Neural cell (in vitro differentiated cells): ENCODE measurements around the gene GRID1. TPM values are rescaled to one million over a fixed set of nuclear protein-coding genes. Genes with fewer than 3 reads are reported as not detected.

Source experiments
- H2AFZ ChIP-seq: fragments of 200-600, 300-800 bp; sonication (generic), shearing (Covaris generic); 2 replicates; pipeline ENCODE4 v1.6.0; 2014; ENCODE audit warnings: low read depth, mild to moderate bottlenecking, antibody characterized with exemption, low read length, moderate library complexity
- H3F3A ChIP-seq: fragments of 200-600 bp; shearing (Covaris generic); 2 replicates; pipeline ENCODE4 v1.6.1; 2016; ENCODE audit warnings: mild to moderate bottlenecking, moderate library complexity, mixed read lengths, antibody characterized with exemption, low read length; ENCODE audit not compliant: insufficient read depth, poor library complexity, severe bottlenecking
- H3K27ac ChIP-seq: fragments of 200-600, 300-800 bp; sonication (generic), shearing (Covaris generic); 2 replicates; pipeline ENCODE4 v1.5.1; 2014; ENCODE audit warnings: mild to moderate bottlenecking, low read length, moderate library complexity
- H3K27me3 ChIP-seq: fragments of 300-800, 200-600 bp; sonication (generic), shearing (Covaris generic); 2 replicates; pipeline ENCODE4 v1.6.0; 2014; ENCODE audit warnings: mild to moderate bottlenecking, low read depth, low read length, moderate library complexity; ENCODE audit not compliant: insufficient read depth
- H3K36me3 ChIP-seq: fragments of 300-800, 200-600 bp; sonication (generic), shearing (Covaris generic); 2 replicates; pipeline ENCODE4 v1.5.1; 2014; ENCODE audit warnings: mild to moderate bottlenecking, antibody characterized with exemption, low read length, moderate library complexity; ENCODE audit not compliant: insufficient read depth
- H3K4me2 ChIP-seq: fragments of 300-800, 200-600 bp; sonication (generic), shearing (Covaris generic); 2 replicates; pipeline ENCODE4 v1.6.0; 2014; ENCODE audit warnings: mild to moderate bottlenecking, low read length
- H3K4me3 ChIP-seq: fragments of 300-800, 200-600 bp; sonication (generic), shearing (Covaris generic); 2 replicates; pipeline ENCODE4 v1.5.1; 2014; ENCODE audit warnings: mild to moderate bottlenecking, low read length, moderate library complexity
- H3K79me2 ChIP-seq: fragments of 200-600 bp; shearing (Covaris generic); replicated peaks from 2 replicates; pipeline ENCODE4 v1.6.0; 2014; ENCODE audit warnings: mild to moderate bottlenecking, low read length, moderate library complexity; ENCODE audit not compliant: insufficient read depth
- H3K9ac ChIP-seq: fragments of 300-800, 200-600 bp; sonication (generic), shearing (Covaris generic); 2 replicates; pipeline ENCODE4 v1.6.1; 2016; ENCODE audit warnings: mild to moderate bottlenecking, low read length, mixed read lengths
- H3K9me2 ChIP-seq: fragments of 200-600 bp; shearing (Covaris generic); 2 replicates; pipeline ENCODE4 v1.6.1; 2016; ENCODE audit warnings: mild to moderate bottlenecking, low read length, mixed read lengths; ENCODE audit not compliant: insufficient read depth
- H3K9me3 ChIP-seq: fragments of 200-600, 300-800 bp; sonication (generic), shearing (Covaris generic); 2 replicates; pipeline ENCODE4 v1.6.1; 2016; ENCODE audit warnings: mild to moderate bottlenecking, mixed run types, low read length, moderate library complexity, mixed read lengths
- H4K20me1 ChIP-seq: fragments of 200-600 bp; shearing (Covaris generic); 2 replicates; pipeline ENCODE4 v1.6.1; 2016; ENCODE audit warnings: mild to moderate bottlenecking, mixed run types; ENCODE audit not compliant: insufficient read depth
- CTCF ChIP-seq: fragments of 450-650 bp; IDR thresholded peaks from 2 replicates; pipeline ENCODE4 v1.5.1; 2014; ENCODE audit warnings: antibody characterized with exemption, mild to moderate bottlenecking, moderate library complexity; ENCODE audit not compliant: poor library complexity, severe bottlenecking
- EP300 ChIP-seq: fragments of 450-650 bp; conservative IDR thresholded peaks from 2 replicates; pipeline ENCODE4 v1.6.1; 2014; ENCODE audit warnings: antibody characterized with exemption, mild to moderate bottlenecking, moderate library complexity; ENCODE audit not compliant: poor library complexity, severe bottlenecking
- EZH2 ChIP-seq: fragments of 200-600, 300-800 bp; shearing (Covaris generic), sonication (generic); IDR thresholded peaks from 2 replicates; pipeline ENCODE4 v1.6.1; 2014; ENCODE audit warnings: antibody characterized with exemption, low read length, borderline replicate concordance, mild to moderate bottlenecking; ENCODE audit not compliant: insufficient read depth, poor library complexity, severe bottlenecking
- MXI1 ChIP-seq: fragments of 450-650 bp; conservative IDR thresholded peaks from 2 replicates; pipeline ENCODE4 v1.6.1; 2014; ENCODE audit warnings: antibody characterized with exemption, mild to moderate bottlenecking; ENCODE audit not compliant: poor library complexity, severe bottlenecking
- POLR2AphosphoS5 ChIP-seq: IDR thresholded peaks from 2 replicates; pipeline ENCODE4 v1.6.1; 2012
- RAD21 ChIP-seq: fragments of 450-650 bp; conservative IDR thresholded peaks from 2 replicates; pipeline ENCODE4 v1.6.1; 2014; ENCODE audit warnings: antibody characterized with exemption, mild to moderate bottlenecking, moderate library complexity
- REST ChIP-seq: IDR thresholded peaks from 2 replicates; pipeline ENCODE4 v1.6.1; 2012; ENCODE audit warnings: borderline replicate concordance
- SMC3 ChIP-seq: fragments of 450-650 bp; conservative IDR thresholded peaks from 2 replicates; pipeline ENCODE4 v1.6.1; 2014; ENCODE audit warnings: antibody characterized with exemption, mild to moderate bottlenecking, moderate library complexity; ENCODE audit not compliant: poor library complexity
- TAF1 ChIP-seq: IDR thresholded peaks from 2 replicates; pipeline ENCODE4 v1.6.1; 2012; ENCODE audit warnings: low read depth
- polyA plus RNA-seq: library from polyadenylated mRNA; depleted of rRNA; stranded (reverse); fragments of >200 nt; gene quantifications from 2 replicates; pipeline ENCODE4 v1.2.3, GENCODE V29; 2014

The GRID1 gene
- polyA plus RNA-seq, 1 donor from 2014 or later = 7.3 TPM

DNA sequence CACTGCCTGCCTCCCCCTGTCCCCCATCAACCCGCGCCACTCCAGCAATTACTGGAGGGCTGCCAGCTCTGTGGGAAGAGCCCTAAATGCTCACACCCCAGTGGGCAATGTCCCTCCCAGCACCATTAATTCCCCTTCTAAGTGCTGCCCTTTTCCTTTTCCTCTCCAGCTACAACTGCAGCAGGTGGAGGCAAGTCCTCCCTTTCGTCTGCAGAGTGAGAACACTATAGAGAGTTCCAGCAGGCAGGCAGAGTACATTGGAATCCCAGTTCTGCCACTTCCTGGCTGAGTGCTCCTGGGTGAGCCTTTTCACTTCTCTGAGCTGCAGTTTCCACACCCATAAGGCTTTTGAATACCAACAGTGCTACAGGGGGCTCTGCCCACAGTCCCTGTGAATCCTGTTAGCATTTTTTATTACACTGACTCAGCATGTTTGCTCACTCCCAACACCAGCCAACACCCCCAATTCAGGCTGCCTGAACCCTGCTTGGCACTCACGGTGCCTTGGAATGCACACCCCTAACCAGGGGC lies 447.0 kb downstream of the GRID1 start:
- Histone ChIP-seq H3K27ac (no peak overlapping the region), H3K36me3 (no peaks in the 10 kb centered on the region), H3K9ac (no peak overlapping the region), H2AFZ (no peak overlapping the region), H3K27me3 (no peaks in the 10 kb centered on the region), H3K79me2 (no peaks in the 10 kb centered on the region), H3K4me3 (no peak overlapping the region), H3K9me2 (no peaks in the 10 kb centered on the region), H3K4me2 (no peak overlapping the region), H3K9me3 (no peaks in the 10 kb centered on the region), H4K20me1 (no peaks in the 10 kb centered on the region), H3F3A (no peaks in the 10 kb centered on the region)
- TF ChIP-seq EP300 (no peak), RAD21 (no peak), SMC3 (no peak), EZH2 (no peak), CTCF (no peak), POLR2AphosphoS5 (no peak), REST (no peak), MXI1 (no peak), TAF1 (no peak)

DNA sequence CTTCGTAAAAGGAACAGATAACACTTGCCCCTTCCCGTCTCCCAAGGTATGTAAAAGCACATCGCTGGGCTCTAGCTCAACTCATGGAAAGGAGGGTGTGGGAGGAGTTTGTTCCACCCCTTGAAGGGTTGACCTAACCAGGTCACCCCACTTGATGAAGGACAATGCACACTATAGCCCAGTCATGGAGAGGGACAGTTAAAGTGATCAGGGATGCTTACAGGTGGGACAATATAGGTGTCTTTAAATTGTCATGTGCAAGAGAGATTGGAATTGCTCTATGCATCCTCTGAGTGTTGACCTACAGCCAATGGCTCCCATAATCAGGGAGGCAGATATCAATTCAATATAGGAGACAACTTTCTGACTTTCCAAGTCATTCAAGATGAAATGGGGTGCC lies 448.2 kb downstream of the GRID1 start:
- H3F3A ChIP-seq = no peaks in the 10 kb centered on the region
- no peaks in the 10 kb centered on the region for H3K9me2 ChIP-seq
- no peak overlapping the region for H3K9ac ChIP-seq
- no peaks in the 10 kb centered on the region for H4K20me1 ChIP-seq
- no peaks in the 10 kb centered on the region for H3K9me3 ChIP-seq
- no peak overlapping the region for H3K4me2 ChIP-seq
- no peaks in the 10 kb centered on the region for H3K36me3 ChIP-seq
- TF ChIP-seq CTCF (no peak), EZH2 (no peak), EP300 (no peak), REST (no peak), MXI1 (no peak), TAF1 (no peak), SMC3 (no peak), RAD21 (no peak), POLR2AphosphoS5 (no peak)
- H3K27me3 ChIP-seq = no peaks in the 10 kb centered on the region
- no peak overlapping the region for H3K27ac ChIP-seq
- no peaks in the 10 kb centered on the region for H3K79me2 ChIP-seq
- H3K4me3 ChIP-seq = no peak overlapping the region
- no peak overlapping the region for H2AFZ ChIP-seq
